H9 (cell line): Measurements from ENCODE around the gene KRT6A. TPM values are rescaled to one million over a fixed set of nuclear protein-coding genes. Genes with fewer than 3 reads are reported as not detected.
A peak's percentile ranks its signal among the peaks of the same experiment; 100 is the strongest.

Source experiments
- DNase-seq: peaks from one replicate; pipeline ENCODE4 v3.0.0-alpha.2; 2017
- H2AFZ ChIP-seq: one replicate; pipeline ENCODE4 v1.6.1; 2013; ENCODE audit warnings: mild to moderate bottlenecking, low read length, control low read depth, moderate library complexity
- H2AK5ac ChIP-seq: 2 replicates; pipeline ENCODE4 v1.6.1; 2013; ENCODE audit warnings: low read length, control low read depth, mixed read lengths; ENCODE audit not compliant: insufficient read length
- H2BK120ac ChIP-seq: one replicate; pipeline ENCODE4 v1.6.1; 2013; ENCODE audit warnings: low read depth, mild to moderate bottlenecking, low read length, control low read depth, inconsistent platforms; ENCODE audit not compliant: poor library complexity, severe bottlenecking
- H2BK12ac ChIP-seq: 2 replicates; pipeline ENCODE4 v1.6.1; 2013; ENCODE audit warnings: low read length, control low read depth, mixed read lengths, low read depth; ENCODE audit not compliant: insufficient read length
- H2BK15ac ChIP-seq: 2 replicates; pipeline ENCODE4 v1.6.1; 2013; ENCODE audit warnings: low read depth, low read length, control low read depth
- H2BK20ac ChIP-seq: one replicate; pipeline ENCODE4 v1.6.1; 2013; ENCODE audit warnings: low read depth, mild to moderate bottlenecking, low read length, control low read depth, inconsistent platforms; ENCODE audit not compliant: poor library complexity, severe bottlenecking
- H2BK5ac ChIP-seq: 2 replicates; pipeline ENCODE4 v1.6.1; 2013; ENCODE audit warnings: low read length, control low read depth, mixed read lengths; ENCODE audit not compliant: insufficient read length
- H3K14ac ChIP-seq: 2 replicates; pipeline ENCODE4 v1.6.1; 2013; ENCODE audit warnings: low read length, control low read depth; ENCODE audit not compliant: insufficient read depth
- H3K18ac ChIP-seq: 2 replicates; pipeline ENCODE4 v1.6.1; 2013; ENCODE audit warnings: low read depth, mild to moderate bottlenecking, mixed read lengths, low read length, control low read depth; ENCODE audit not compliant: insufficient read length
- H3K23ac ChIP-seq: 2 replicates; pipeline ENCODE4 v1.6.1; 2013; ENCODE audit warnings: low read length, control low read depth, mixed read lengths, low read depth; ENCODE audit not compliant: insufficient read length
- H3K23me2 ChIP-seq: 2 replicates; pipeline ENCODE4 v1.6.1; 2013; ENCODE audit warnings: low read depth, mild to moderate bottlenecking, mixed read lengths, low read length, control low read depth; ENCODE audit not compliant: insufficient read length, poor library complexity, severe bottlenecking
- H3K27ac ChIP-seq: 2 replicates; pipeline ENCODE4 v1.5.1; 2013; ENCODE audit warnings: low read length, control low read depth, mixed read lengths, low read depth; ENCODE audit not compliant: insufficient read length
- H3K27me3 ChIP-seq: 2 replicates; pipeline ENCODE4 v1.6.1; 2013; ENCODE audit warnings: low read length, control low read depth, inconsistent platforms; ENCODE audit not compliant: insufficient read depth
- H3K4ac ChIP-seq: 2 replicates; pipeline ENCODE4 v1.6.1; 2013; ENCODE audit warnings: low read depth, mild to moderate bottlenecking, control low read depth, inconsistent platforms, low read length, moderate library complexity
- H3K4me1 ChIP-seq: 2 replicates; pipeline ENCODE4 v1.6.1; 2013; ENCODE audit warnings: low read length, control low read depth, inconsistent platforms; ENCODE audit not compliant: insufficient read depth
- H3K4me2 ChIP-seq: 2 replicates; pipeline ENCODE4 v1.6.1; 2013; ENCODE audit warnings: low read length, control low read depth, mixed read lengths; ENCODE audit not compliant: insufficient read length, insufficient read depth
- H3K56ac ChIP-seq: 2 replicates; pipeline ENCODE4 v1.6.1; 2013; ENCODE audit warnings: low read depth, mild to moderate bottlenecking, mixed read lengths, low read length, control low read depth; ENCODE audit not compliant: insufficient read length
- H3K79me1 ChIP-seq: 2 replicates; pipeline ENCODE4 v1.6.1; 2013; ENCODE audit warnings: low read depth, mild to moderate bottlenecking, moderate library complexity, low read length, control low read depth, inconsistent platforms; ENCODE audit not compliant: insufficient read depth, poor library complexity, severe bottlenecking
- H3K79me2 ChIP-seq: 2 replicates; pipeline ENCODE4 v1.6.1; 2013; ENCODE audit warnings: low read length, control low read depth, inconsistent platforms; ENCODE audit not compliant: insufficient read depth
- H3K9ac ChIP-seq: 2 replicates; pipeline ENCODE4 v1.6.1; 2013; ENCODE audit warnings: low read length, control low read depth, mixed read lengths; ENCODE audit not compliant: insufficient read length; ENCODE audit errors: extremely low read depth
- H3K9me3 ChIP-seq: one replicate; pipeline ENCODE4 v1.6.1; 2013; ENCODE audit warnings: low read depth, low read length, inconsistent platforms; ENCODE audit not compliant: control insufficient read depth
- H3T11ph ChIP-seq: one replicate; pipeline ENCODE4 v1.6.1; 2013; ENCODE audit warnings: mild to moderate bottlenecking, low read length, control low read depth, inconsistent platforms
- H4K20me1 ChIP-seq: one replicate; pipeline ENCODE4 v1.6.1; 2013; ENCODE audit not compliant: control insufficient read depth, insufficient read length, insufficient read depth
- H4K5ac ChIP-seq: 2 replicates; pipeline ENCODE4 v1.6.1; 2013; ENCODE audit warnings: low read depth, mild to moderate bottlenecking, mixed read lengths, low read length, control low read depth; ENCODE audit not compliant: insufficient read length
- H4K8ac ChIP-seq: replicated peaks from 2 replicates; pipeline ENCODE4 v1.6.1; 2013; ENCODE audit warnings: low read length, control low read depth, mixed read lengths, low read depth; ENCODE audit not compliant: insufficient read length
- H4K91ac ChIP-seq: 2 replicates; pipeline ENCODE4 v1.6.1; 2013; ENCODE audit warnings: low read depth, mild to moderate bottlenecking, moderate library complexity, mixed read lengths, low read length, control low read depth; ENCODE audit not compliant: insufficient read length
- H3K27ac Mint-ChIP-seq, 3 experiments: 2 replicates in 2 of 3; 3 replicates in 1 of 3; pipeline ENCODE4 v1.8.0; 2020 to 2021; ENCODE audit warnings: mixed read lengths in 3 of 3, mild to moderate bottlenecking in 1 of 3, moderate library complexity in 1 of 3
- H3K27me3 Mint-ChIP-seq: 2 replicates; pipeline ENCODE4 v1.8.0; 2021; ENCODE audit warnings: low read depth, mild to moderate bottlenecking, moderate library complexity, mixed read lengths
- H3K36me3 Mint-ChIP-seq, 3 experiments: 2 replicates in 2 of 3; 3 replicates in 1 of 3; pipeline ENCODE4 v1.8.0; 2020 to 2021; ENCODE audit warnings: low read depth in 3 of 3, mixed read lengths in 3 of 3; ENCODE audit not compliant: insufficient read depth in 1 of 3
- H3K4me1 Mint-ChIP-seq, 2 experiments: 2 replicates each; pipeline ENCODE4 v1.8.0; 2020; ENCODE audit warnings: mixed read lengths in 2 of 2
- H3K4me3 Mint-ChIP-seq, 2 experiments: 2 replicates in 1 of 2; 3 replicates in 1 of 2; pipeline ENCODE4 v1.8.0; 2020 to 2021; ENCODE audit warnings: mild to moderate bottlenecking in 2 of 2, mixed read lengths in 2 of 2, moderate library complexity in 1 of 2
- H3K9me3 Mint-ChIP-seq, 2 experiments: 2 replicates in 1 of 2; 3 replicates in 1 of 2; pipeline ENCODE4 v1.8.0; 2020; ENCODE audit warnings: mild to moderate bottlenecking in 2 of 2, mixed read lengths in 2 of 2, moderate library complexity in 1 of 2
- WGBS: extraction: QIAGEN DNeasy Blood & Tissue Kit; methylation state at CpG from one replicate; pipeline ENCODE4 v1.1.7; 2013; ENCODE audit warnings: missing lambda C conversion rate, low lambda C conversion rate, mixed read lengths; ENCODE audit not compliant: insufficient read length; ENCODE audit errors: extremely low coverage; 5-methylcytosine and 5-hydroxymethylcytosine counted together
- total RNA-seq: library from RNA; stranded (reverse); gene quantifications from 2 replicates; pipeline ENCODE4 v1.2.1, GENCODE V29; 2021
- TF ChIP-seq, protein P1 (sequence below): fragments of 200-600 bp; sonication (generic); conservative IDR thresholded peaks from 3 replicates; pipeline ENCODE4 v1.8.0; 2021; ENCODE audit warnings: antibody characterized with exemption, mild to moderate bottlenecking

Gene KRT6A
- total RNA-seq, 1 experiment from 2014 or later: not detected

DNA sequence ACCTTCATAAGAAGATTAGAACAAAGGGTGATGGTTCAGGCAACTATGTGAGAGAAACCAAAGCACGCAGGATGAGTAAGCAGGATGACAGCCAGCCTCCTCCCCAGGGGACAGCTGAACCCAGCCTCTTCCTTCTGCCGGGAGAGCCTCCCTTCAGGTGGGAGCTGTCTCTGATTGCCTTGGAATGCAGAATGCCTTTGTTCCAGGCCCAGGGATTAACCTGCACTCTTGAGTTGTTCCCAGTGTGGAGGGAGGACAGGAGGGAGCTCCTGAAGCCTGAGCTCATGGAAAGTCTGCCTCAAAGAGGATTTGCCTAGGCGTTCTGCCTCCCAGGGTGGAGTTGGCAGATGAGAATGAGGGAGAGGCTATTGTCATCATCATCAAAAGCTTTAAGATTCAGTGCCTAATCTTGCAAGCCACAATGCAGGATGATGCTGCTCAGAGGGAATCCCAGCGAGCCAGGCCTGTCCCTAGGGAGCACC, 3.6 kb upstream of the KRT6A start:
- Mint-ChIP-seq H3K27ac (peak overlapping the region; percentile 68 to 94 (median 78); a peak in 6 of 7 replicates), H3K27me3 (peaks cover 14% of the 10 kb centered on the region), H3K4me1 (peaks cover 28 to 37% of the 10 kb centered on the region in 2 experiments), H3K4me3 (no peak overlapping the region), H3K36me3 (no peaks in the 10 kb centered on the region; a peak in 1 of 7 replicates), H3K9me3 (peaks cover 0 to 3% of the 10 kb centered on the region in 2 experiments; a peak in 1 of 5 replicates)
- WGBS: no CpG with 5 or more reads among the region's 4 CpGs
- no peak overlapping the region for H4K8ac ChIP-seq
- no peak overlapping the region for H3K18ac ChIP-seq
- H3K56ac ChIP-seq: no peak overlapping the region
- H3K14ac ChIP-seq: no peak overlapping the region
- no peaks in the 10 kb centered on the region for H3K23me2 ChIP-seq
- peaks cover 6% of the 10 kb centered on the region; the same call in 1 of the 2 replicates for H3K4me1 ChIP-seq
- no peak overlapping the region for H3K27ac ChIP-seq
- no peak overlapping the region for H4K5ac ChIP-seq
- no peak overlapping the region for H2BK12ac ChIP-seq
- TF ChIP-seq, protein P1, sequence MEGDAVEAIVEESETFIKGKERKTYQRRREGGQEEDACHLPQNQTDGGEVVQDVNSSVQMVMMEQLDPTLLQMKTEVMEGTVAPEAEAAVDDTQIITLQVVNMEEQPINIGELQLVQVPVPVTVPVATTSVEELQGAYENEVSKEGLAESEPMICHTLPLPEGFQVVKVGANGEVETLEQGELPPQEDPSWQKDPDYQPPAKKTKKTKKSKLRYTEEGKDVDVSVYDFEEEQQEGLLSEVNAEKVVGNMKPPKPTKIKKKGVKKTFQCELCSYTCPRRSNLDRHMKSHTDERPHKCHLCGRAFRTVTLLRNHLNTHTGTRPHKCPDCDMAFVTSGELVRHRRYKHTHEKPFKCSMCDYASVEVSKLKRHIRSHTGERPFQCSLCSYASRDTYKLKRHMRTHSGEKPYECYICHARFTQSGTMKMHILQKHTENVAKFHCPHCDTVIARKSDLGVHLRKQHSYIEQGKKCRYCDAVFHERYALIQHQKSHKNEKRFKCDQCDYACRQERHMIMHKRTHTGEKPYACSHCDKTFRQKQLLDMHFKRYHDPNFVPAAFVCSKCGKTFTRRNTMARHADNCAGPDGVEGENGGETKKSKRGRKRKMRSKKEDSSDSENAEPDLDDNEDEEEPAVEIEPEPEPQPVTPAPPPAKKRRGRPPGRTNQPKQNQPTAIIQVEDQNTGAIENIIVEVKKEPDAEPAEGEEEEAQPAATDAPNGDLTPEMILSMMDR: no peak
- no peak overlapping the region for H3T11ph ChIP-seq
- H4K91ac ChIP-seq: no peak overlapping the region
- no peak overlapping the region for H2BK5ac ChIP-seq
- H2AK5ac ChIP-seq: no peak overlapping the region
- peak; percentile 85 for DNase-seq
- H3K9me3 ChIP-seq: no peaks in the 10 kb centered on the region
- no peak overlapping the region for H2BK15ac ChIP-seq
- H2AFZ ChIP-seq: no peak overlapping the region
- H3K79me1 ChIP-seq: no peaks in the 10 kb centered on the region
- H3K27me3 ChIP-seq: no peaks in the 10 kb centered on the region
- no peak overlapping the region for H3K23ac ChIP-seq
- no peaks in the 10 kb centered on the region for H3K79me2 ChIP-seq
- no peak overlapping the region for H2BK120ac ChIP-seq
- no peak overlapping the region for H2BK20ac ChIP-seq
- H3K4ac ChIP-seq: no peak overlapping the region
- H4K20me1 ChIP-seq: no peaks in the 10 kb centered on the region
- H3K9ac ChIP-seq: no peak overlapping the region
- no peak overlapping the region for H3K4me2 ChIP-seq
